NCI-H446 treated with DMSO at 0.1 percent for 48 hours (cell line): ENCODE data around the gene CCL4.
"Not testable (repeated sequence)": the region's sequence is repeated elsewhere in the genome, so short reads cannot be mapped to it uniquely, and the experiment has no call there.

Experiments used
- DNase-seq: peaks from one replicate; lab custom pipeline; 2025; lab: John Stamatoyannopoulos, UW

The CCL4 gene

DNA sequence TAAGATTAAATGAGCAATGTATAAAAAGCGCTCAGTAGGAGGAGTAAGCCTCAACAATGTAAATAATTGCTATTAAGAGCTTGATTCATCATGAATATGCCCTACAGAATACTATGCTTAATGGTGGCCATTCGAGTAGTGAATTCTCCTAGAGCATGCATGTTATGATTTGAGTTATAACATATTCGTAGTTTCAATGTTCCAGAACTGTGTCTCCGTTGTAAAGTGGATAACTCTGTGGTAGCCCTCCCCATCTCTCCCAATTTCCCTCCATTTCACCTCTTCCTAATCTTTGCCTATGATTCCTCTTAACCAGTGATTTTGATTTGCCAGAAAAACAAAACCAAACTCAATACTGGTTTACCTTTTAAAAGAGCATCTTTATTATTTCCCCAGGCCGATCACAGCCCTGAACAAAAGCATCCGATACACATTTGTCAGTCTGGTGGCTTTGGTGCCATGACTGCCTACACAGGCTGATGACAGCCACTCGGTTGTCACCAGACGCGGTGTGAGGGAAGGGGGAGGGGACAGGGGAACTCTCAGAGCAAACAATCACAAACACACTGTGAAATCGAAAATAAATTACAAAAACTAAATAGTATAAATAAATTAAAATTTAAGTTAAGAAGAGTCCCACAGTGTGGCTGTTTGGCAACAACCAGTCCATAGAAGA is 15.6 kb upstream of the CCL4 start:
- not testable (repeated sequence) for DNase-seq

DNA sequence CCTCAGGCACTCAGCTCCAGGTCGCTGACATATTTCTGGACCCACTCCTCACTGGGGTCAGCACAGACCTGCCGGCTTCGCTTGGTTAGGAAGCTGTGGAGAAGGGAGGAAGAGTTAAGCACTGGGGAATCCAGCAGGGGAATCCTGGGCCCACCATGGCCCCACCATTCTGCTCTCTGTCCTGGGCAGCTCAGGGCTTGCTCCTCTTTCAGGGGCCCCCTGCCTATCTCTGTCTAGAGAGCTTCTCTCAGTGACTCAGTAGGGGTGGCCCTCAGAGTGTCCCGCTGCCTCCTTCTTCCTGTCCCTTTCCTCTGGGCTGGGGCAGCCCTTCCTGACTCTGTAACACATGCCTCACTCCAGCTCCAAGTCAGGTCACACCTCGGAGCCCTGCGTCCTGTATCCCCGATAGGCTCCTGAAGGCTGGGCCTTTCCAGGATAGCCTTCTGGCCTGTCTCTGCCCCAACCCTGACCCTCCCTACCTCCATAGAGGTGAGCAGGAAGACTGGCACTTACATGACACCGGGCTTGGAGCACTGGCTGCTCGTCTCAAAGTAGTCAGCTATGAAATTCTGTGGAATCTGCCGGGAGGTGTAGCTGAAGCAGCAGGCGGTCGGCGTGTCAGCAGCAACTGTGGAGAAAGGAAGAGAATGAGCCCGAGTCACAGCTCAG is 14.8 kb upstream of the CCL4 start:
- DNase-seq = no peak

DNA sequence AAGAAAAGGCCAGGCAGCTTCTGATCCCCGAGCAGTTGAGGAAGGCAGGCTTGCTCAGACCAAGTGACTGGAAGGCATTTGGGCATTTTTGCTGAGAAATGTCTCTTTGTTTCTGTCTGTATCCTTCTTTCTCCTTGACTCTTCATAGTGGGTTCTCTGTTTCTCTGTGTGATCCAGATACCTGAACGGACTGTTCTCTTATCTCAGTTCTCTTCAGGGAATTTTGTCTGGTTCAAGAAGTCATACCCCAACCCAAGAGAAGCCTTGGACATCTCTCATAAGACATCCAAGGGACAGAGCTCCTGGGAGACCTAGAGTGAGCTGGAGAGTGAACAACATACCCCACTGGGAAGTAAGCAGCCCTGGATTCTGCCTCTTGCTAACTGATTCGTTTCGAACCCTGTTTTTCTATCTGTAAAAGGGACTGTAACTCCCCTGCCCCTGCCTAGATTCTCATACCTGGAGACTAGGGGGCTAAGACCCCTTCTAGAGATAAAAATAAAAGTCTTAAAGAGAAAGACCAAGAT is 14.2 kb upstream of the CCL4 start:
- no peak for DNase-seq

DNA sequence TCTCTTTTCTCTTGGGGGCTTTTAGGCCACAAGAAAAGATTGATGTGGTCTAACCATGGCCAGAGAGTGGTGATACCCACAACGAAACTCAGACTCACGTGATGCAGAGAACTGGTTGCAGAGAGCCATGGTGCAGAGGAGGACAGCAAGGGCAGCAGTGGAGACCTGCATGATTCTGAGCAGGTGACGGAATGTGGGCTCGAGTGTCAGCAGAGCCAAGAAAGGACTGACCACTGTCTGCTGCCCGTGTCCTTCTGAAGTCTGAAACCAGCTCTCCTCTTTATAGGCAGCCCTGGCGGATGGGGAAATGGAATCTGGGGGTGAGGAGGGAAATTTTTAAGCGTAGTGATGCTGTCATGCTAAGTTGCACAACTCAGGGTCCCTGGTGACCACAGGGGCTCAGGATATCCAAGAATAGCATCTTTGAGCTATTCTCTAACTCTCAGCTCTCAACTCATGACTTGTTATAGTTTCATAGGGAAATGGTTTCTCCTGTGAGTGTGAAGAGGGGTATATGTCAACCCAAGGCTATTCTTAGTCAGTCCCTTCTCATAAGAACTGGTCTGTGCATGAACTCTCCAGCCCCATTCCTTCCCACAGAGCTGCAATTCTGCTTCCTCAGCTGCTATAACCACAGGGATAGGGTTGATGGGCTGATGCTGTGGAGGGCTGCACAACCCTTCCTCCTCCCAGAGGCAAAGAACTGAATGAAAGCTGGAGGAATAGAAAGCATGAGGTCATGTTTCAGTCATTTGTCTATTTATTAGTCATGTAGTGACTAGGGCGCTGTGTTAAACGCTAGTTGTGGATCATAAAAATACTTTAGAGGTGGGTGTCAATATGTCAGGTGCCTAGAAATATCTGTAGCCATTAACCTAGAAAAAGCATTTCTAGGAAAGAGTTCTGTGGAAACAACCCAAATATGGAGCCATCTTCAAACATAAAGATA is 13.5 kb upstream of the CCL4 start, which contains the start of gene CCL3:
Gene CCL3 (minus strand): TSS at position 256 of the 949 bp plus-strand sequence. CDS start 85 bp downstream, at position 171.
- no peak for DNase-seq

DNA sequence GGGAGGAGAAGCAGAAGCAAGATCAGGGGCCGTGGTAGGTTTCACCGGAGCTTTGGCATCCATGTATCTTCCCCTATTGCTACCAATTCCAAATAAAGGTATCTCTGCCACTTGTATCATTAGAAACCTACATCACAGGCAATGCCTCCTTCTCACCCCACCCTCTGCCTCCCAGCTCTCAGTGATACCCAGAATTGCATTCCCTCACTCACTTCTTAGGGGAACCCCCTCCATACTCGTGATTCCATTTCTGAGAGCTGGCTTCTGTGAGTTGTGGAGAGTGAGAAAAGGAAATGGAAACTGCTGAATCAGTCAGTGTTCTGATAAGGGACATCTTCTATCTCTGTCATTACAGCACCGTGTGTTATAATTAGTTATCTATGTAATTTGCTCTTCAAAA is 11.4 kb upstream of the CCL4 start:
- no peak for DNase-seq

DNA sequence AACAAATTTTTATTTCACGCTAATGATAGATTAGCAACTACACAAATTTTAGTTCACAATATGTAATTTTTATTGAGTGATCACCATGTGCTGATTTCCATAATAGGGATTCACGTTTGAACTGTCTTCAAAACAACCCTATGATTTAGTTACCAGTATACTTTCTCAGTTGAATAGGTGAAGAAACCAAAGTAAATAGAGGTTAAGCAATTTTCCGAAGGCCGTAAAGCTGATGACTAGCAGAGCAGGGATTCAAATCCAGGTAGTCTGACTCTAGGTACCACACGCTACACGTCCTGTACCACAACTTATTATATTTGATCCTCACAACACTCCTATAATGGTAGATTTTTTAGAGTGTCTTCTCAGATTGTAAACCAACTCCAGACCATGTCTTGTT is 10.9 kb upstream of the CCL4 start:
- DNase-seq = not testable (repeated sequence)

DNA sequence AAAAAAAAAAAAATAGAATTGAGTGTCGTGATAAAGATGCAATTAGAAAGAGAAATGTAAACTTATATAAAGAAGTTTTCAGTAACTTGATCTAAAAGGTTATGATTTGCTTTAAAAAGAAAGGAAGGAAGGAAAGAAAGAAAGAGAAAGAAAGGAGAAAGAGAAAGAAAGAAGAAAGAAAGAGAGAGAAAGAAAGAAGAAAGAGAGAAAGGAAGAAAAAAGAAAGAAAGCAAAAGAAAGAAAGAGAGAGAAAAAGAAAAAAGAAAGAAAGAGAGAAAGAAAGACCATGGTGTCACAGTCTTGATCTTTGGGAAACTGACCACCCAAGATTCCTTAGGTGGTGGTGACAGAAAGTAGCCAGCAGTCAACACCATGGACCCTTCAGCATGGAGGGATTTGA is 9.4 kb upstream of the CCL4 start:
- no peak for DNase-seq

DNA sequence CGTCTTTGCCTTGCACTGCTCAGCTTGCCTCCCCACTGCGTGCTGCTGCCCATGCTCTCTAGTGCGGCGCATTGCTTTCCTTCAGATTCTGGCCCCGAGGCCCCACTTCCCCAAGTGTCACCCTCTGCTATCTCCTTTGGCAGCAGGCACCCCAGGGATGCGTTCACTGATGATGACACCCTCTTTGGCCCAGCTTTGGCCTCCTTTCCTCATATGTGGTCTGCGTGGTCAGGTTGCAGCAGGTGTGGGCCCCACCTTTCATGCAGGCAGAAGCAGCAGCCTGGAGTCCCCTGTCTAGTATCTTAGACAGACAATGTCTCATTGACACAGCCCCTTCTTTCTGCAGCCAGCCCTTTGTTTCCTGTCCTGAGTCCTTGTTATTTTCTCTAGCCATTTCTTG is 8.9 kb upstream of the CCL4 start:
- DNase-seq = no peak

DNA sequence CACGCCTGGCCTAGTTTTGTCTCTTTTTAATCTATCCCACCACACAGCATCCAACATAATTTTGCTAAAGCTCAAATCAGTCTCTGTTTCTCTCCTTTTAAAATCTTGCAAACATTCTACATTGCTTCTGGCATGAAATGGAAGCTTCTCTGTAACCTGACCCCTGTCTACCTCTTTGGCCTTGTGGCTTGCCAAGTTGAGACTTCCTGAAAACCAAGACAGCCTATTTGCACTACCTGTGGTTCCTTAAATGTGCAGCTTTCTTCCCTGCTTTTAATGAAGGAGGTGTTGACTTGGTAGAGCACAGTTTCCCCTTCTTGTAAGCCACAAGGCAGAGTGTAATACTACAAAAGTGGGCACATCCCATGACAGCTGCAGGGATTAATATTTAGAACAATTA is 7.6 kb upstream of the CCL4 start:
- DNase-seq = no peak

DNA sequence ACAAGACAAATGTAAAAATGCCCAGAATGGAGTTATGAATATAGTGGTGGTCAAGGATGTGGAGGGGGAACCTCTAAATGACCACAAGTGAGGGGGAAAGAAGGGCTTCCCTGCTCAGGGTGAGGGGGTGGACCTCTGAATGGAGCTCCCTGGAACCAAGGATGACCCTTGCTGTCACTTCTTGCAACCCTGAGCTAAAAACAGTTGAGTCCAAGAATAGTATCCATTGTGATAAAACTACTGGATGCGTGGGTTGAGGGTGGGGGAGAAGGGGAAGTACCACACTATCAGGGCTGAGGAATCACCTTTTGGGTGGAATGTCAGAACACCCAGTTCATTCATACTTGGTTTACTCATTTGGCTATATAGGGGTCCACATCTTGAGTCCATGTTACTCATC is 4.6 kb upstream of the CCL4 start:
- DNase-seq = not testable (repeated sequence)

DNA sequence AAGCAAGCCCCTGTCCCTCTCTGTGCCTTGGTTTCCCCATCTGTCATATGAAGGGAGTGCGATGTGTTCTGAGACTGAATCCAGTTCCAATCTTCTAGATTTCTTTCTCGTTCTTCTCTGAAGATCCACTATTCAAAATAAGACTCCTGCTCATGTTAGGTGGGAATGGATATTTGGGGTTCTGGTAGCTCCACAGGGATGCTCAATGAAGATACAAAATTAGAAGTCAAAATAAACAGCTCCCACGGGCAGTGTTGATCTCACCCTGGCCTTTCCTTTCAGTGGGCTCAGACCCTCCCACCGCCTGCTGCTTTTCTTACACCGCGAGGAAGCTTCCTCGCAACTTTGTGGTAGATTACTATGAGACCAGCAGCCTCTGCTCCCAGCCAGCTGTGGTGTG is 619 bp downstream of the CCL4 start:
- DNase-seq = not testable (repeated sequence)

DNA sequence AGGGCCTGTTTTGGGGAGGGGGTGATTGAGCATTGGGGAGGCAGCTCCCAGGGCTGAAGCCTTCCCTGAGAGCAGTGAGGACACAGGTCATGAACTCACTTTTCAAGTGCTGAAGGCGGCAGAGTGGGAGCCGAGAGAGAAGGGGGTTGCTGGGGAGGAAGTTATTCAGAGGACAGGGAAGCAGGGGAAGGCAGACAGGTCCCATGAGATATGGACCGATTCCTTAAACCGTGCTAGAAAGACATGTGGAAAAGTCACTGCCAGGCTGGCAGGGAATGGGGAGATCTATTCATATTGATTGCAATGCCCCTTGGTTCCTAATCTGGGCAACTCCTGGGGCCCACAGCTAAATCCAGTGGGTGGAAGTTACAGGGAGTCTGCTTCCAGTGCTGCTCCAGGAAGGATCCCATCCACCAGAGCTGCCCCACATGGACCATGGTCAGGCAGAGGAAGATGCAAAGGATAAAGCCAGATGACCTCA is 1.1 kb downstream of the CCL4 start:
- DNase-seq = no peak

DNA sequence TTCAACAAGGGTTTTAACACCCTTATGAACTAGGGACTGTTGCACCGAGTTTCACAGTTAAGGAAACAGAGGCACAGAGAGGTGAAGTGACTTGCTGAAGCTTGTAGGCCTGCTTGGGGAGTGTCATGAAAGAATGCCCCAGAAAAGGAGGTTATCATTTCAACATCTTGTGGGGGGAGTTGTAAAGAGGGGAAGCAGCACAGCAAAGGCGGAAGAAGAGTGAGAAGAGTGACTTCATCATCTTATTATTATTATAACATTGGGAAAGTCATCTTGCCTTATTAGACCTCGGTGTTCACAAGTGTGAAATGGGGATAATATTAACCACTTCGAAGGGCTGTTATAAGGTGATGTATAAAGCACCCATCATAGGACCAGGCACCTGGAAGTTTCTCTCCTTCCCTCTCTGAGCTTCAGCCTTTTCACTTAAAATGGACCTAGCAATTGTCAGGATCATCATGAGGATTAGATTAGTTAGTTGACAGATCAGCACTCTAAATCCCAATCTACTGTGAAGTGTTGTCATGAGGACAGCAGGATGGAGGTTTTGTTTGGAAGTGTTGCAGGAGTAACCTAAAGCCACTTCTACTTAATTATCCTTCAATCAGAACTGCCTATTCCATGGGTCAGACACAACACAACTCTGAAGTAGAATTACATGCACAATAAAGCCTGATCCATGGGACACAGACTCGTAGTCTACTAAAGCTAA is 2.3 kb downstream of the CCL4 start:
- no peak for DNase-seq

DNA sequence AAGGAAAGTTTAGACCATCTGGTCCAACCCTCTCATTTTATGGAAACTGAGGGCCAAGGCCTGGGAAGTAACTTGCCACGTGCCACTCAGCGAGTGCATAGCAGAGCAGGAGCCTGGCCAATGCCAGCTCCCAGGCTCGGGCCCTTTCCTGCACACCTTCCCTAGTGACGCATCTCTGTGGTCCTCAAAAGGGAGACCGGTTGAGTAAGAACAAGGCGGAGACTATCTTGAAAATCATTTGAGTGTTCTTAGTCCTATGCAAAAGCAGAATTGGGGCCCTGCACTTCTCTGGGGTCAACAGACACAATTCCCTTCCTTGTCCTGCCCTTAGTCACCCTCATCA is 2.8 kb downstream of the CCL4 start:
- no peak for DNase-seq

DNA sequence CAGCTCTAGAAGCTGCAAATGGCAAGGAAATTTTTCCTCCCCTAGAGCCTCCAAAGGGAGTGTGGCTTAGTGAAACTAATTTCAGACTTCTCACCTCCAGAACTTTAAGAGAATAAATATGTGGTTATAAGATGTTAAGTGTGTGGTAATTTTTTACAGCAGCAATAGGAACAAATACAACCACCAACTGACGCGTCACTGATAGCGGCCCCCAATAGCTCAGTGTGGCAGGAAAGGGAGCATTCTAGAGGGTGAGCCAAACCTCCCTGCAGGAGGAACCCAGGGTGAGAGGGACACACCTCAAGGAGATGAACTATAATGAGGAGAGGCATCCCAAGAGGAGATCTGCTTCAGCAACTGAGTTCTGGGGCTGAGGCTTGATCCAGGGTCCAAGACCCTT is 4.0 kb downstream of the CCL4 start:
- DNase-seq = no peak

DNA sequence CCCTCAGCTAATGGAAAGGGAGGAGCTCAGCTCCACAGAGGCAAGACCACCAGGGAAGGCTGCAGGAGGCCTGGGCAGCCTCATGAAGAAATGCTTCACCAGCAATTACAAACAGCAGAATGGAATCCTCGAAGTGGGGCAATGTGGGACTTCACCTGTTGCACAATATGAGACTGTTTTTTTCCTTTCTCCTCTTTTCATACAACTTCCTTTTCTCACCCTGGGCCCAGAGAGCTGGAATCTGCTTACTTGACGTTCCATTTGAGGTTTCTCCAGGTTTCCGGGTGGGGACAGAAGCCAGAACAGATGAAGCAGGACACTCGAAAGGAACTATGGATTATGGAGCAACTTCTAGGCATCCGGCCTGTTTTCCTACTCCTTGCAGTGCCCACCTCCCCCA is 4.6 kb downstream of the CCL4 start:
- DNase-seq = not testable (repeated sequence)

DNA sequence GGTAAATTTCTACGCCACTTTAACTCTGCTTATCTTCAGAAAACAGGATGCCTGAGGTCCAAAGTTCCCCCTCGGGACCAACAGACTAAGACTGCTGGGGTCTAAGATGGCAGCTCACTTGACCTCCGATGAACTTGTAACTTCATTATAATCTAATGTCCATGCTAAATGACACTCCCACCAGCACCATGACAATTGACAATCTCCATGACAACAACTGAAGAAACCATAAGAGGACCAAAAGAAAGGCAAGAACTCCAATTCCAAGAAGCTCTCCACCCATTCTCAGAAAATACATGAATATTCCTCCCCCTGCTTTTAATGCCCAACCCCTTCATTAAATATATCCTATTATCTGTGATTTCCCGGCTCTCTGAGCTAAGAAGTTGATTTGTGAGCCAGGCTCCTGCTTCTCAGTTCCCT is 7.5 kb downstream of the CCL4 start:
- DNase-seq = no peak

DNA sequence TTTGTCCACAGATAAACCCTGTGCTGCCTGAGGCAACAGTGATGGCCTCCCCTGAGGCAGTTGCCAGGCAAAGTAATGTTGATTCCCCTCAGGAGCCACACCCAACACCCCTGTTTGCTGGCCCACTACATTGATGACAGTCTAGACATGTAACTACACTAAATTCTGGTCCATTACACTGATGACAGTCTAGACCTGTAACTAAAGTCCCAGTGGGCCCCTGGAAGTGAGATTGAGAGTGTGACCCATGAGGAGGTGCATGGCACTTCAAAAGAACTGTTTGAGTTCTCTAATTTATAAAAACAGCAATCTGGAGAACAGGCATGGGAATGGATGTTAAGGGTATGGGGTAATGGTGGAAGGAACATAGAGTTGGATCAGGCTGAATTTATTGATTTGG is 8.9 kb downstream of the CCL4 start:
- DNase-seq = no peak

DNA sequence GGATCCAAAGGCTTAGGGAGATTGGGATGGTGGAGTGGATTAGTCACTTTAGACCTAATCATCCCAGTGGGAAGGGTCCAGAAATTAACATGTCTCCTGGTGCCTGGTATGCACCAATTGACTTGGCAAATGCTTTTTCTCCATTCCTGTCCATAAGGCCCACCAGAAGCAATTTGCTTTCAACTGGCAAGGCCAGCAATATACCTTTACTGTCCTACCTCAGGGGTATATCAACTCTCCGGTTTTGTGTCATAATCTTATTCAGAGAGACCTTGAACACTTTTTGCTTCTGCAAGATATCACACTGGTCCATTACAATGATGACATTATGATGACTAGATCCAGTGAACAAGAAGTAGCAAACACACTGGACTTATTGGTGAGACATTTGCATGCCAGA is 9.5 kb downstream of the CCL4 start:
- not testable (repeated sequence) for DNase-seq

DNA sequence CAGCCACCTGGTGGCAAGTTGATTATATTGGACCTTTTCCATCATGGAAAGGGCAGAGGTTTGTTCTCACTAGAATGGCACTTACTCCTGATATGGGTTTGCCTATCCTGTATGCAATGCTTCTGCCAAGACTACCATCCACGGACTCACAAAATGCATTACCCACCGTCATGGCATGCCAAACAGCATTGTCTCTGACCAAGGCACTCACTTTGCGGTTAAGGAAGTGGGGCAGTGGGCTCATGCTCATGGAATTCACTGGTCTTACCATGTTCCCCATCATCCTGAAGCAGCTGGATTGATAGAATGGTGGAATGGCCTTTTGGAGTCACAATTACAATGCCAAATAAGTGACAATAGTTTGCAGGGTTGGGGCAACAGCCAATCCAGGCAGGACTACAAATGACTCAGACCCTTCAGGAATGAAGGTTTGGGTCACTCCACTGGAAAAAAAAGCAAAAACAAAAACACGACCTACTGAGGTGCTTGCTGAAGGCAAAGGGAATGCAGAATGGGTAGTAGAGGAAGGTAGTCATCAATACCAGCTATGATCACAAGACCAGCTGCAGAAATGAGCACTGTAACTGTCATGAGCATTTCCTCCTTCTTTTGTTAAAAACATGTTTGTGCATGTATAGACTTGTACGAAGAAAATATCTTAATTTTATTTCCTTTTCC is 11.5 kb downstream of the CCL4 start:
- not testable (repeated sequence) for DNase-seq

DNA sequence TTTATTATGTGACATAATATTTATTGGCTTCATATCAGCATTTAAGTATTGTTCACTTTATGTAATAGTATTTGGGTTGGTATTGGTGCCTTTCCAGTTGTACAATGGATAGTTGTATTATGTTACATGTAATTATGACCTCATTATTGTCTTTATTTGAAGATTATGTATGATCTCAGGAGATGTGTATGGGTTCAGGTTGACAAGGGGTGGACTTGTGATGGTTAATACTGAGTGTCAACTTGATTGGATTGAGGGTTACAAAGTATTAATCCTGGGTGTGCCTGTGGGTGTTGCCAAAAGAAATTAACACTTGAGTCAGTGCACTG is 12.0 kb downstream of the CCL4 start:
- not testable (repeated sequence) for DNase-seq
